A673 (cell line): Measurements from ENCODE around the gene VPS16. TPM values are rescaled to one million over a fixed set of nuclear protein-coding genes. Genes with fewer than 3 reads are reported as not detected.

ENCODE experiments used
- BruUV-seq: library from RNA; stranded (reverse); fragments of 400-500 nt; replicated peaks from 2 replicates; lab custom pipeline; 2021; lab: Mats Ljungman, UMichigan
- CTCF ChIA-PET: fragments of 300-600 bp; sonication (Branson Sonifier 250); formaldehyde crosslinking; loops from one replicate; lab custom pipeline; 2022; ENCODE audit warnings: antibody characterized with exemption; lab: Charles Lee
- POLR2A ChIA-PET: fragments of 300-600 bp; sonication (Branson Sonifier 250); formaldehyde crosslinking; loops from one replicate; lab custom pipeline; 2022; ENCODE audit warnings: antibody characterized with exemption; ENCODE audit not compliant: low non-redundant PET; lab: Charles Lee
- DNase-seq: peaks from one replicate; pipeline ENCODE4 v3.0.0-alpha.2; 2015; ENCODE audit warnings: low spot score
- H3K27ac ChIP-seq: fragments of 200-600 bp; sonication (generic); 2 replicates; pipeline ENCODE4 v1.5.1; 2016; ENCODE audit warnings: mixed run types, low read depth, mild to moderate bottlenecking, mixed read lengths, antibody characterized with exemption, low read length; ENCODE audit not compliant: poor library complexity, severe bottlenecking
- H3K27me3 ChIP-seq: fragments of 200-600 bp; sonication (generic); replicated peaks from 2 replicates; pipeline ENCODE4 v1.6.1; 2017; ENCODE audit warnings: mixed run types, low read depth, mild to moderate bottlenecking, mixed read lengths, antibody characterized with exemption, low read length; ENCODE audit not compliant: insufficient read depth, poor library complexity
- H3K36me3 ChIP-seq: fragments of 200-600 bp; sonication (generic); 2 replicates; pipeline ENCODE4 v1.6.1; 2016; ENCODE audit warnings: mixed run types, mild to moderate bottlenecking, mixed read lengths, antibody characterized with exemption, low read length; ENCODE audit not compliant: insufficient read depth, poor library complexity, severe bottlenecking
- H3K4me1 ChIP-seq: fragments of 200-600 bp; sonication (generic); 2 replicates; pipeline ENCODE4 v1.6.1; 2017; ENCODE audit warnings: mixed run types, mild to moderate bottlenecking, mixed read lengths, antibody characterized with exemption, low read length; ENCODE audit not compliant: insufficient read depth, poor library complexity, severe bottlenecking
- H3K4me3 ChIP-seq: fragments of 200-600 bp; sonication (generic); 2 replicates; pipeline ENCODE4 v1.5.1; 2016; ENCODE audit warnings: low read depth, mixed run types, mild to moderate bottlenecking, mixed read lengths, low read length; ENCODE audit not compliant: poor library complexity, severe bottlenecking
- H3K9me3 ChIP-seq: fragments of 200-600 bp; sonication (generic); 2 replicates; pipeline ENCODE4 v1.6.1; 2016; ENCODE audit warnings: mixed run types, low read depth, mild to moderate bottlenecking, mixed read lengths, antibody characterized with exemption, low read length; ENCODE audit not compliant: poor library complexity, severe bottlenecking
- CTCF ChIP-seq: fragments of 300-800, 200-600 bp; sonication (generic); conservative IDR thresholded peaks from 2 replicates; pipeline ENCODE4 v1.5.1; 2017; ENCODE audit warnings: low read depth, mild to moderate bottlenecking, antibody characterized with exemption, low read length, moderate library complexity, mixed read lengths
- EZH2 ChIP-seq: fragments of 200-600 bp; sonication (generic); IDR thresholded peaks from 2 replicates; pipeline ENCODE4 v1.6.1; 2017; ENCODE audit warnings: borderline replicate concordance, low read depth, mild to moderate bottlenecking, mixed read lengths, antibody characterized with exemption, low read length; ENCODE audit not compliant: poor library complexity, severe bottlenecking
- intact Hi-C: fragments of 100-400 bp; cut with micrococcal nuclease; formaldehyde crosslinking; loops from one replicate; pipeline ENCODE4 v1.10.0; 2022; ENCODE audit not compliant: unreplicated experiment
- total RNA-seq: library from RNA; stranded (reverse); gene quantifications from 2 replicates; pipeline ENCODE4 v1.2.3, GENCODE V29; 2021

VPS16 gene
- total RNA-seq, 1 experiment from 2014 or later: 37.8 TPM

- no peaks in the 10 kb centered on the region for H3K9me3 ChIP-seq
- TF ChIP-seq CTCF (no peak), EZH2 (no peak)
- H3K27ac ChIP-seq: no peak overlapping the region
- H3K4me1 ChIP-seq: no peaks in the 10 kb centered on the region
- intact Hi-C loops: no loop called here
- H3K36me3 ChIP-seq: no peaks in the 10 kb centered on the region
- BruUV-seq: no TSS peak
- no peaks in the 10 kb centered on the region for H3K27me3 ChIP-seq
- DNase-seq: no peak
- ChIA-PET CTCF (no interaction called here), POLR2A (no interaction called here)
- no peak overlapping the region for H3K4me3 ChIP-seq
These were observed 63.1 kb downstream of the VPS16 start for GRCh38 chr20:2903686-2904085.

GRCh38 chr20:2907519-2907918 lies 67.0 kb downstream of the VPS16 start:
- BruUV-seq: no TSS peak
- no peak for TF ChIP-seq CTCF
- no peak for TF ChIP-seq EZH2
- Histone ChIP-seq H3K4me3 (no peak overlapping the region), H3K27ac (no peak overlapping the region), H3K4me1 (no peaks in the 10 kb centered on the region), H3K9me3 (no peaks in the 10 kb centered on the region), H3K36me3 (no peaks in the 10 kb centered on the region), H3K27me3 (no peaks in the 10 kb centered on the region)
- intact Hi-C loops: no loop called here
- ChIA-PET CTCF (no interaction called here), POLR2A (no interaction called here)
- DNase-seq: no peak

GRCh38 chr20:2909953-2910352 lies 69.4 kb downstream of the VPS16 start:
- POLR2A ChIA-PET: no interaction called here
- TF ChIP-seq EZH2 (no peak), CTCF (no peak)
- no peaks in the 10 kb centered on the region for H3K36me3 ChIP-seq
- H3K4me1 ChIP-seq: no peaks in the 10 kb centered on the region
- H3K27me3 ChIP-seq: no peaks in the 10 kb centered on the region
- intact Hi-C loops: no loop called here
- H3K4me3 ChIP-seq: no peak overlapping the region
- DNase-seq: no peak
- H3K9me3 ChIP-seq: no peaks in the 10 kb centered on the region
- CTCF ChIA-PET: no interaction called here
- H3K27ac ChIP-seq: no peak overlapping the region
- BruUV-seq: no TSS peak
